ENCODE data around the gene SH3PXD2A. TPM values are rescaled to one million over a fixed set of nuclear protein-coding genes. Genes with fewer than 3 reads are reported as not detected.
A peak's percentile ranks its signal among the peaks of the same experiment; 100 is the strongest.

The SH3PXD2A gene
- total and polyA plus RNA-seq, 8 donors = 3.9 to 16.4 (median 8.0) TPM

- Histone ChIP-seq H3K27ac (no peak overlapping the region), H3K27me3 (no peaks in the 10 kb centered on the region), H3K36me3 (no peaks in the 10 kb centered on the region), H3K4me1 (peaks cover 0 to 7% (median 0%) of the 10 kb centered on the region in 3 donors), H3K4me3 (no peak overlapping the region), H3K9me3 (no peaks in the 10 kb centered on the region)
- TF ChIP-seq, protein P1, sequence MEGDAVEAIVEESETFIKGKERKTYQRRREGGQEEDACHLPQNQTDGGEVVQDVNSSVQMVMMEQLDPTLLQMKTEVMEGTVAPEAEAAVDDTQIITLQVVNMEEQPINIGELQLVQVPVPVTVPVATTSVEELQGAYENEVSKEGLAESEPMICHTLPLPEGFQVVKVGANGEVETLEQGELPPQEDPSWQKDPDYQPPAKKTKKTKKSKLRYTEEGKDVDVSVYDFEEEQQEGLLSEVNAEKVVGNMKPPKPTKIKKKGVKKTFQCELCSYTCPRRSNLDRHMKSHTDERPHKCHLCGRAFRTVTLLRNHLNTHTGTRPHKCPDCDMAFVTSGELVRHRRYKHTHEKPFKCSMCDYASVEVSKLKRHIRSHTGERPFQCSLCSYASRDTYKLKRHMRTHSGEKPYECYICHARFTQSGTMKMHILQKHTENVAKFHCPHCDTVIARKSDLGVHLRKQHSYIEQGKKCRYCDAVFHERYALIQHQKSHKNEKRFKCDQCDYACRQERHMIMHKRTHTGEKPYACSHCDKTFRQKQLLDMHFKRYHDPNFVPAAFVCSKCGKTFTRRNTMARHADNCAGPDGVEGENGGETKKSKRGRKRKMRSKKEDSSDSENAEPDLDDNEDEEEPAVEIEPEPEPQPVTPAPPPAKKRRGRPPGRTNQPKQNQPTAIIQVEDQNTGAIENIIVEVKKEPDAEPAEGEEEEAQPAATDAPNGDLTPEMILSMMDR (IDR thresholded peaks at IDR 0.05) = no peak
- FAIRE-seq (no peak), ATAC-seq (no peak), DNase-seq (peak in 1 of 6 donors; percentile 38)
- WGBS, 2 donors = 94 to 95% methylated on average over 18 of the region's 18 CpGs
- intact Hi-C loops (cut with DNase I) = no loop called here
Observed at GRCh38 chr10:103622286-103622685, 233.1 kb downstream of the SH3PXD2A start.

DNA sequence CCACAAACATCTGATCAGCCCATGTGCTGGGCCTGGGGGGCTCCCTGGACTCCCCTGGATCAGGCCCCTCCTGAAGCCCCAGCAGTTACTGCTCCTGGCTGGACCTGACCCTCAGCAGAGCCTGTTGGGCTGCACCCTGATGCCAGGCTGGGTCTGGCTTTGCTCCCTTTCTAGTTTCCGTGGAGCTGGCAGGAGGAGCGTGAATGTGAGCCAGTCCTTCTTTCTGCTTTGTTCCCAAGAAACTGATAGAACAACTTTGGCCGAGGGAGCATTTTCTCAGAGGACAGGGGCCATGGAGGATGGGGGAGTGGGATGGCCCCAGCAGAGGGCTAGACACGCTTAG is 233.6 kb downstream of the SH3PXD2A start:
- Histone ChIP-seq H3K27me3 (no peaks in the 10 kb centered on the region), H3K27ac (no peak overlapping the region), H3K4me3 (no peak overlapping the region), H3K9me3 (no peaks in the 10 kb centered on the region), H3K4me1 (peaks cover 0 to 7% (median 0%) of the 10 kb centered on the region in 3 donors), H3K36me3 (no peaks in the 10 kb centered on the region)
- peak in 1 of 6 donors; percentile 28 for DNase-seq
- ATAC-seq = no peak
- intact Hi-C loops (cut with DNase I) = no loop called here
- FAIRE-seq = no peak
- WGBS, 2 donors = 75 to 79% methylated on average over 4 of the region's 4 CpGs
- TF ChIP-seq, protein P1 (IDR thresholded peaks at IDR 0.05) = no peak

GRCh38 chr10:103620891-103621782 is 234.2 kb downstream of the SH3PXD2A start:
- Histone ChIP-seq H3K9me3 (no peaks in the 10 kb centered on the region), H3K4me3 (no peak overlapping the region), H3K27me3 (no peaks in the 10 kb centered on the region), H3K4me1 (peaks cover 0 to 7% (median 0%) of the 10 kb centered on the region in 3 donors), H3K27ac (no peak overlapping the region), H3K36me3 (no peaks in the 10 kb centered on the region)
- 92 to 93% methylated on average over 15 of the region's 15 CpGs for WGBS, 2 donors
- TF ChIP-seq, protein P1 (IDR thresholded peaks at IDR 0.05) = no peak
- intact Hi-C loops (cut with DNase I) = no loop called here
- FAIRE-seq (no peak), DNase-seq (peak in 1 of 6 donors; percentile 5), ATAC-seq (no peak)

GRCh38 chr10:103620352-103620740 is 235.0 kb downstream of the SH3PXD2A start:
- peak in 1 of 6 donors; percentile 28 for DNase-seq
- H3K4me3 ChIP-seq = no peak overlapping the region
- no peak for FAIRE-seq
- ATAC-seq = no peak
- 90% methylated on average over 7 of the region's 7 CpGs for WGBS, 2 donors
- peaks cover 0 to 7% (median 0%) of the 10 kb centered on the region in 3 donors for H3K4me1 ChIP-seq
- H3K27me3 ChIP-seq = no peaks in the 10 kb centered on the region
- TF ChIP-seq, protein P1 (IDR thresholded peaks at IDR 0.05) = no peak
- intact Hi-C loops (cut with DNase I) = no loop called here
- no peaks in the 10 kb centered on the region for H3K36me3 ChIP-seq
- H3K27ac ChIP-seq = no peak overlapping the region
- H3K9me3 ChIP-seq = no peaks in the 10 kb centered on the region

Measured in pancreas (tissue), 10 donors.